ENCODE data around the gene RBM19.

Gene RBM19

DNA sequence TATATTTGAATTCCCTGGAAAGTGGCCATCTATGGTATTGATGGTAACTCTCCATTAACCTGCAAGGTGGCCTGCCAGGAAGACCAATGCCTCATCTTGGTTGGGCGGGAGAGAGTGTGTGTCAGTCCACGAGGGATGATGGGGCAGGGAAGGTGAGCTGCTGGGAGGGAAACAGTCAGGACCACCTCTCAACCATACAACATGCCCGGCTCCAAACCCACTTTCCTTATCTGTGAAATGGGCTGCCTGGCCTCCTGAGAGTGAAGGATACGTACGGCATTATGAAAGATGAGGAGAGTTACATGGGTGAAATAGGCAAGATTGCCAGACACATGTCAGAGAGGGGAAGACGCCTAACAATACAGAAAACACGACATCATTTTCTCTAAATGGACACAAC, 70.9 kb downstream of the RBM19 start:
- no peak for DNase-seq (ENCODE audit: low read depth)
- TF ChIP-seq CTCF (conservative IDR thresholded peaks at IDR 0.05; ENCODE audit: low read length): no peak
- no peak overlapping the region for H3K4me3 ChIP-seq (ENCODE audit: low read length)

DNA sequence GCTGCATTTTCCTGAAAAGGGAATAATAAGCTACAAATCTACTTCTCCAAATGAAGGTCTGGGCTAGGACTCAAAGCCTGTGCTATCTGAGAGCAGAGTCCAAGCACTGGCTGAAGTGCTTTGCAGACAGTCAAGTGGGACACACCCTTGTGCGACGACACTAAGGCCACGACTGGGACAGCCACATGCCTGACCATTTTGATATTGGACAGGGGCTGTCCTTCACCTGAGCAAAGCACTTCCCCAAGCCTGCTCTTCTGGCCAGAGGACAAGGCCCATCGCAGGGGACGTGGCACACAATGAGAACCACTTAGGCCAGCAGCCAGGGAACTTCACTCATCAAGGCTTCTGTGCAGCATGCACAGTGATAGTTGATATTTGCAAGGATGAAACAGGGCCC, 71.4 kb downstream of the RBM19 start:
- no peak overlapping the region for H3K4me3 ChIP-seq (ENCODE audit: low read length)
- TF ChIP-seq CTCF (conservative IDR thresholded peaks at IDR 0.05; ENCODE audit: low read length): no peak
- DNase-seq (ENCODE audit: low read depth): no peak

- TF ChIP-seq CTCF (conservative IDR thresholded peaks at IDR 0.05; ENCODE audit: low read length): no peak
- no peak for DNase-seq (ENCODE audit: low read depth)
- no peak overlapping the region for H3K4me3 ChIP-seq (ENCODE audit: low read length)
These were observed 72.9 kb downstream of the RBM19 start for GRCh38 chr12:113893221-113893620.

GRCh38 chr12:113892556-113892955, 73.6 kb downstream of the RBM19 start:
- no peak overlapping the region for H3K4me3 ChIP-seq (ENCODE audit: low read length)
- no peak for TF ChIP-seq CTCF (conservative IDR thresholded peaks at IDR 0.05; ENCODE audit: low read length)

DNA sequence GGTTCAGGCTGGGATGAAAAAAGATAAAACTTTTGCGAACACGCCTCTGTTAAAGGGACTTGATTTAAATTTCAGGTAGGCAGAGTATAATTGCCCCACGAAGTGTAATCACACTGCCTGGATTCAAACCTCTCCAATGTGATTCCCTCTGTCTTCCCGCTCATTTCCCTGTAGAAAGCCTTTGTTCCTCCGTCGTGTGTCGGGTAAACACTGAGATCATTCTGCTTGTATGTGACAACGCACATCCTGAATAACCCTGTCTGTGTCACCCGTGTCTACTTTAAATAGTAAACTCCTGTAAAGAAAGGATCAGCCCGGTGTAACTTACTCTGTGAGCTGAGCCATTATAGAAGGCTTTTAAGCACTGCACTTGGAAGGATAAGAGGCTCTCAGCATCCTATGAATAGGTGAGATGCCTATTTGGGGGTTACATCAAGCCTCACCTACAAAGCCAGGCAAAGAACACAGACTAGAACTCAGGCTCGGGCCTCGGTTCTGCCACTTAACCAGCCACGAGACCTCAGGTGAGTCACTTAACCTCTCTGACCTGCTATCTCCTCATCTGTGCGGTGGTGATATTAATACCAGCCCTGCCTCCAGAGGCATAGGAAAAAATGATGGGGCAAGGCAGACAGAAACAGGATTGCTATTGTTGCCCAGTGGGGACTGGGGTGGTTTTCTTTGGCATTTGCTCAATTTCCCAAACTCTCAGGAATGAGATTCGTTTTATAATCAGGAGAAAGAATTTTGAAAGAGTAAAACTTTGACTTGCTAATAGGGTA, 74.2 kb downstream of the RBM19 start:
- TF ChIP-seq CTCF (conservative IDR thresholded peaks at IDR 0.05; ENCODE audit: low read length): no peak
- no peak for DNase-seq (ENCODE audit: low read depth)
- no peak overlapping the region for H3K4me3 ChIP-seq (ENCODE audit: low read length)

More at GRCh38 chr12:113892556-113892955, 73.6 kb downstream of the RBM19 start:
- no peak for DNase-seq (ENCODE audit: low read depth)

DNA sequence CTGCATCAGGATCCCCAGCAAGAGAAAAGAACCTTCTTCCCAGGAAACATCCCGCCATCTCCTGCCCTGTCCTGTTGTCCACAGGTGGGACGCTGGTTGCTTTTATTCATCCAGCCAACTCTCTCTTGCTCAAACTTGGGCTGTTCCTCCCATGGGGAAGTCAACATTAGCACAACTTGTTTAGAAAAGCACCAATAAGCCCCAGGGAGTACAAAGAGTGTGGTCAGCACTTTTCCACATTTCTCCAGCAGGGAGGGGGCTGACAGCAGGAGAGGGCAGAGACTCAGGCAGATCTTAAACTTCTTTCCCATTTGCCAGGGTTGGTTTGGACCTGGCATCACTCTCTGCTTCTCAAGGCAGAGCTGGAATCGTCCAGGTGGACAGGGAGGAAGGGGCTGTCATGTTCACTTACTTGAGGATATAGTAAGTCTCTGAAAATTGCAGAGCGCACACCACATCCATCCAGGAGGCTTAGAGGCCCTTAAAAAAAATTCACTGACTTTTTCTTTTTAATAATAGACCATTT, 74.9 kb downstream of the RBM19 start:
- H3K4me3 ChIP-seq (ENCODE audit: low read length): no peak overlapping the region
- DNase-seq (ENCODE audit: low read depth): no peak
- no peak for TF ChIP-seq CTCF (conservative IDR thresholded peaks at IDR 0.05; ENCODE audit: low read length)

Measured in AG10803 (cell line).